OCI-LY3 (cell line): Measurements from ENCODE around the gene RAB39A.

Source experiments
- CTCF ChIP-seq: fragments of 200-600, 300-600 bp; sonication (generic); IDR thresholded peaks from 2 replicates; pipeline ENCODE4 v1.5.1; 2014; ENCODE audit warnings: antibody characterized with exemption, low read length, low read depth
- EZH2phosphoT487 ChIP-seq: fragments of 200-600 bp; shearing (Covaris generic); IDR thresholded peaks from 2 replicates; pipeline ENCODE4 v1.6.1; 2018; ENCODE audit warnings: antibody characterized with exemption, mixed run types, low read depth

GRCh38 chr11:107963091-107963490 is 34.8 kb downstream of the RAB39A start:
- no peak for TF ChIP-seq CTCF
- TF ChIP-seq EZH2phosphoT487 = no peak
